Endothelial cell of hepatic sinusoid (primary cell): Measurements from ENCODE around the gene SSBP4.

Experiments used
- in situ Hi-C: cut with HindIII; loops from 2 replicates; pipeline ENCODE4 v1.10.0; 2017; ENCODE audit warnings: low sequenced_read_pairs

SSBP4 gene

DNA sequence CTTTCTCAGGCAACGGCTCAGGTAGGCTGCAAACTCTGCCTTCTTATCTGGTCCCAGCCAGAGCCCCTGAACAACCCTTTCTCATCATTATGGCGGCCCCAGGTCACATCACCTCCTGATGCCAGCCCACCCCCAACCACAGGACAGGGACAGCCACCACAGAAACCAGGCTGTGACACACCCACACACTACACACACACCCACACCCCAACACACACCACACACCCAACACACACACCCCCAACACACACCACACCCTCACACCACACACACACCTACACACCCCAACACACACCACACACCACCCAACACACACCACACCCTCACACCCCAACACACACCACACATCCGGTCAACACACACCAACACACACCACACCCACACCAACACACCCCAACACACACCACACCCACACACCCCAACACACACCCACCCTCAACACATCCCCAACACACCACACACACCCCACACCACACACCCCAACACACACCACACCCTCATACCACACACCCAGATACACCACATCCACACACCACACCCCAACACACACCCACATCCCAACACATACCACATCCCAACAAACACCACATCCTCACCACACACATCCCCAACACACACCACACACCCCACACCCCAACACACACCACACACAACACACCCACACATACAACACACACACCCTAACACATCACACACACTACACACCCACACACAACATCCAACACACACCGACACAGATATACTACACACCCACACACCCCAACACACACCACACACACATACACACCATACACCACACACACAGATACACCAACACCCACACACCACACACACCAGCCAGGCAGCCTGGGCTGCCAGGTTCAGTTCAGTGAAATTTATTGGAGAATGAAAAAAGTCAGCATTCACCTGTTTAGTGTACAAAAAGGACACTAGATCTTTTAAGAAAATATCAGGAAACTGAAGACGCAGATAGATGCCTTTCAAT lies 22.9 kb downstream of the SSBP4 start:
- in situ Hi-C loops: no loop called here

- in situ Hi-C loops: no loop called here
Measured at GRCh38 chr19:18442941-18443340, 23.7 kb downstream of the SSBP4 start.

DNA sequence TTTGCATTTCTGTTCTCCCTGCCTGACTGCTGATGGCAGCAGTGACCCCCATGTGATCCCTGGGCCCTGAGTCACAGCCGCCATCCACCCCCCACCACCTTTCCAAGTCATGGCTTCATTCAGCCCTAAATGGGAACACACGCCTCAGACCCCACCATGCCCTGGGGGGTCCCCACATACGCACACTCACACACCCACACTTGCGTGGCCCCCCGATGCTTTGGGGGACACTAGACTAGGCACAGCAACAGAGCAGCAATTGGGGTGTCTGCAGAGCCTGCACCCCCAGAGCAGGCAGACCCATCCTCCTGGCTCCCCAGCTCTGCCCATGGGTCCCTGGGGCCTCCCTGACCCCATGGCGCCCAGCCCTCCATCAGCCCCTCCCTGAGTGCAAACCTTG lies 24.2 kb downstream of the SSBP4 start:
- in situ Hi-C loops: no loop called here

DNA sequence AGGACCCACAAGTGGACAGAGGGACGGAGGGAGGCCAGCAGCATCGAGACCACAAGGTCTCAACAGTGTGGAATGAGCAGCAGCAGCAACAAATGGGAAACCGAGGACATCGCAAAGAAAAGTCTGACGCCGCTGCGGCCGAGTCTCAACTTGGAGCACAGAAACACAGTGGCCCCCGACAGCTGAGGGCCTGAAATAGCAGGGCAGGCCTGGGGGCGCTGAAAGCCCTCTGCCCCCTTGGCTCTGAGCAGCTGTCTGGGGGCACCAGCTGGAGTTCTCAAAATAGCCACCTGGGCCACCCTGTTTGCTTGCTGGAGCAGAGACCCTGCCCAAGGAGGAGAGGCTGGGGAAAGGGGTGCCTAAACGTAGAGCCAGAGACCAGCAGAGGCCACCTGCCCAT lies 24.6 kb downstream of the SSBP4 start:
- in situ Hi-C loops: no loop called here

DNA sequence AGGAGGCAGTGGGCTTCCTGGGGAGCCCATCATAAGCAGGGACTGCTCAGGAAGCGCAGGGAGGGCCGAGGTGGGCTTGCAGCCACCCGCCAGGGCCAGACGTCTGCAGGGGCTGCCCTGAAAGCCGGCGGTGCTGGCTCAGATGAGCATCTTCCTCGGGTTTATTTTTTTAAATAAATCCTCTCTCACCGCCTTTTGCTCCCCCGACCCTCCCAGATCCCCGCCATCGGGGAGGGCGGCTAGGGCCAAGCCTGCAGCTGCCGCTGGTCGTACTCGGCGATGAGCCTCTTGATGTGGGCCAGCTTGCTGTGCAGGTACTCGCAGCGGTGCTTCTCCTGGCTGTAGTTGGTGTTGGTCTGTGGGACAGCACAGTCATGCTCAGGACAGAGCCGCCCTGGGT lies 25.3 kb downstream of the SSBP4 start:
- in situ Hi-C loops: no loop called here

- in situ Hi-C loops: no loop called here
Measured at GRCh38 chr19:18445262-18445948, 26.2 kb downstream of the SSBP4 start.

DNA sequence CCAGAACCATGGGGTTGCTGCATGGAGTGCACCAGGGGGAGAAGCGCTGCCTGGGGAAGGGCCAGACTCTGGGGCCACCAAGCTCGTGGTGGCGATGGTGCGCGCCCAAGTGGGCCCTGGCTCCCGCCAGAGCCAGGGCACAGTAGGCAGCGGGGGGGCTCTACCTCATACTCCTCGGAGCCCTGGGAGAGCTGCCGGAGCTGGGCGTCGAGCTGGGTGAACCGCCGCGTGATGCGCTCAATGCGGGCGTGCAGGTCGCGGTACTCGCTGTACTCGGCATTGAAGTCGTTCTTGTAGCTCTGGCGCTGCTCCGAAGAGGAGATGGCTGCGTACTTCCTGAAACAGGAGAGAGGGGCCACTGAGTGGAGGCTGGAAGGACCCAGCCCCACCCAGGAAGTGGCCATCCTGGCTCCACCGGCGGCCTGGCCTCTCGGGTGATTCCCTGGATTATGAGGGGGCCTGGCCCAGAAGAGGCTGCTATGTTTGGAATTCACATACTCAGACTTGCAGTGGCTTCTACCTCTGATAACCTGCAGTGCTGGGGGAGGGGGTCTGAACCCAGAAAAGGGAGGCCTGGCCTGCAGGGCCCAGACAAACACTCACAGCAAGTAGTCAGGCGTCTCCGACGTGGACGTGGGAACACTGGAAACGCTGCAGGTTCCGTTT lies 27.1 kb downstream of the SSBP4 start:
- in situ Hi-C loops: no loop called here

DNA sequence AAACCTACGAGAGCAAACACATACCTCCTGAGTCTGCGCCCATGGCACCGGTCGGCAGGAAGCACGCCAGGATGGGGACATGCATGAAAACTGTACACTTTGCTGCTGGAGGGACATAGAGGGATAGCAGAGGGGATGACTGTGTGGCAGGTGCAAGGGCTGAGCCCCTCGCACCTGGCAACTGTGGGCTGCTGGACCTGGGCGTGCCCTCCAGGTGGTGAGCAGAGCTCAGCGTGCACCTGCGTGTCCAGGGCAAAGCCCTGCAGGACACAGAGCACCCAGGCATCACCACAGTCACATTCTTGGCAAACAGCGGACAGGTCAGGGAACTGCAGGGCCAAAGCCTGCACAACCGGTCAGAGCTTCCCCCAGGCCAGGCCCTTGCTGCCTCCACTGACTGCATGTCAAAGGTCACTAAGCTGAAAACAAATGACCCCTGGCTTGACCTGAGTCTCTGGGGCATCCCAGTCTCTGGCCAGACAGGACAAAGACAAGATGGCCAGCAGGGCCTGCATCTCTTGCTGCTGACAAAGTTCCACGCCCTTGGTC lies 27.7 kb downstream of the SSBP4 start:
- in situ Hi-C loops: no loop called here

GRCh38 chr19:18449552-18449951 lies 30.4 kb downstream of the SSBP4 start:
- in situ Hi-C loops: no loop called here

- in situ Hi-C loops: no loop called here
Measured at GRCh38 chr19:18450021-18450930, 31.1 kb downstream of the SSBP4 start.

DNA sequence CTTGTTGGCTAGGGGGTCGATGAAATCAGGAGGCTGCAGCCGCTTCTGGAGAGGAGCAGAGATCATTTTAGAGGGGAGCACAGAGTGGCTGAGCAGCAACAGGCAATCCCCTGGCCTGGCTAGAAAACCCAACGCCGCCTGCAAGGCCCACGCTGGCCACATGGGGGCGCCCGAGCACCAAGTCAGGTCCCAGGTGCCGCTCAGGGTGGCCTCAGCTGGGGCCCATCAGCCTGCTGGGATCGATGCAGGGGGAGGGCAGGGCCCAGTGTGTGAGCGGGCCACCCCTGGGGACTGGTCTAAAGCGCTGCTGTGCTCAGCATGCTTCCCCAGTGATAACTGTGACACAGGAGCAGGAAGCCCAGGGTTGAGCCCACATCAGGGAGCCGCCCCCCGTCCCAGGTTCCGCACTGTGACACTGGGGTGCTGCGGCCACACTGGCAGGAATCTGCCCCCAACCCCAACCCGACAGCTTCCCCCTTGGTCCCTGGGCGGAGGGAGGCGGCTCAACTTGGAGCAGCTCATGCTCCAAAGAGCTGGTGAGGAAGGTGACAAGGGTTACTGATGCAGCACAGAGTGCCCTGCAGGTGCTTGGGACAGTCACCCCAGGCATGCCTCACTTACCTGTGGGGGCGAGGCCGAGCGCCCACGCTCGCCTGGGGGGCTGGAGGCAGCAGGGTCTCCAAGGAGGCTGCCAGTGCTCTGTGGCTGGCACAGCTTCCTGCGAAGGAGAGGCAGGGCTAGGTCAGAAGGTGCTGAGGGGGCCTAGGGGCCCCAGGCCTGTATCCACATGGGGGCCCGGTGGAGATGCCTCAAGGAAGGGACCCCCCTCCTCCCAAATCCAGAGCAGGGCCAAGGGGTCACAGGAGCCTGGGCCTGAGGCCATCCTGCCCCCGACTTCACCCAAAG lies 32.0 kb downstream of the SSBP4 start:
- in situ Hi-C loops: no loop called here

- in situ Hi-C loops: no loop called here
Measured at GRCh38 chr19:18452386-18452785, 33.2 kb downstream of the SSBP4 start.

- in situ Hi-C loops: no loop called here
Measured at GRCh38 chr19:18453269-18454024, 34.2 kb downstream of the SSBP4 start.

DNA sequence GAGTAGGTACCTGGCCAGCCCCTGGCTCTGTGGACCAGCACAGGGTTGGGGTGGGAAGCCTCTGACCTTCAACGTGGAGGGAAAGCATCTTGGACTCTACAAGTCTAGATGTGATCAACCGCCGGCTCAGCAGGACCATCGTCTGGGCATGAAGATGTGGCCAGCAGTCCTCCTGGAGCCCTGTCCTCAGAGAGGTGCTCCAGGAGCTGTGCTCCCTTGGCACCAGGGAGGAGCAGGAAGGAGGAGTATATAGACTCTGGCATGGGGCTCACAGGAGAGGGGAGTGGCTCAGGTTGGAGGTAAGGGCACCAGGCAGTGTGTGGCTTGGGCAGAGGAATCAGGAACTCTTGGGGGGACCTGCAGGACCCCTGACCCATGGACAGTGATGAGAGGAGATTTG lies 37.1 kb downstream of the SSBP4 start:
- in situ Hi-C loops: no loop called here

DNA sequence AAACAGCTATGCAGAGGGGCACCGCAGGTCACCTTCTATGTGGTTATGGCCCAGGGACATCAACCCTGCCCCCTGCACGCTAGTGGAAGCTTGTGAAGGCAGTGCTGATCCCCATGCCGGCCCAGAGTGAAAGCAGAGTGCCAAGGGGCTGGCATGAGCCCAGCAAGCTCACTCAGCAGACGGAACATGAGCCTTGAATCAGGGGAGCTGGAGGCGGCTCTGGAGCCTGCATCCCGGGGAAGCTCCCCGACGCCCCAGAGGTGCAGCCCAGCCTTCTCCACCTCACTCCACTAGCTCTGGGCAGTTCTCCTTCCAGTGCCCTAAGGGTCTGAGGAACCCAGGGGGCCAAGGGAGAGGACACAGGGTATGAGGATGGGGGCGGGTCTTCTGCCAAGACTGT lies 37.8 kb downstream of the SSBP4 start:
- in situ Hi-C loops: no loop called here

DNA sequence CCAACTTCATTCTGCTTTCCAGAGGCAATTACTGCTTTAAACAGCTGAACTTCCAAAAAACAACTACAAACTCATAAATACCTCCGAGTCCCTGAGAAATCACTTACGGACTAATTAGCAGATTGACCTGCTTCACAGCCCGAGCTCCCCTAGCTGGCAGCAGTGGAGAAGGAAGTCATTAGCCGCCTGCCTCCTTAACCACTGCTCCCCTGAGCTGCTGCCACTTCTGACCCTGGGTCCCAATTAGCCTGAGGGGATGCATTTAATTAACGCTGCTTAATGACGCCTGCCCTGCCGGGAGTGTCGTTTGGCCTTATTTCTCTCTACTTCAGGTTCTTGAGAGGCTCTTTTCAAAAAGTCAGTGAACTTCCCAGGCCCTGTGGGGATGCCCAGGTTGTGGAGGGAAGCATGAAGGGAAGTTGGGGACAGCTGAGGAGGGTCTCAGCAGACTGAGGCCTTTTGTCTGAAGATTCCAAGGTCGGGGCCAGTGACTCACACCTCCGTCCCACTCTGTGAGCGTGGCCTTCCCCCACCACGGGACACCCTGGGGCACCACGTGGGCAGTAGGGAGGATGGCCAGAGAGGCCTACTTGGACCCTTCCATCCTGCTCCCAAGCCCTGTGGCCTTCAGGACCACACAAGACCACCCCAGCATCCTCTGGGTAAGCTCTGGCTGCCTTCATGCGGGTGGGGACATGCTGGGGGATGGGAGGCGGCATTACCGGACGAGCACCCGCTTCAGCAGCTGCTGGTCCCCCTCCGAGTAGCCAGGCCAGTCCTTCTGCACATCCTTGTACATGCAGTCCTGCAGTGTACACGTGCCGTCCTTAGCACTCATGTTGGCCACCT lies 38.5 kb downstream of the SSBP4 start:
- in situ Hi-C loops: no loop called here

- in situ Hi-C loops: loop anchor here (5.0 kb wide), 2 partner anchors 66 to 211 kb away; no protein-coding TSS in a partner anchor
Measured at GRCh38 chr19:18460900-18461299, 41.7 kb downstream of the SSBP4 start.
